SK-N-SH (cell line): ENCODE measurements around the gene ZER1.

ENCODE experiments used
- CTCF ChIP-seq: fragments of 200-600 bp; sonication (generic); IDR thresholded peaks from 2 replicates; pipeline ENCODE4 v1.6.1; 2017; ENCODE audit warnings: antibody characterized with exemption, mild to moderate bottlenecking, moderate library complexity
- EP300 ChIP-seq, 2 experiments: IDR thresholded peaks; 2 replicates each; pipeline versions ENCODE4 v1.4.0 to v1.6.1; 2012; ENCODE audit warnings: borderline replicate concordance in 1 of 2, low read depth in 1 of 2, low read length in 1 of 2
- FOSL2 ChIP-seq: IDR thresholded peaks from 2 replicates; pipeline ENCODE4 v1.4.0; 2012; ENCODE audit warnings: low read depth, mild to moderate bottlenecking, moderate library complexity, borderline replicate concordance
- MXI1 ChIP-seq: IDR thresholded peaks from 2 replicates; pipeline ENCODE4 v1.6.1; 2012; ENCODE audit warnings: mild to moderate bottlenecking, low read depth, low read length, improper control_type of control experiment
- RCOR1 ChIP-seq: fragments of 150-350 bp; IDR thresholded peaks from 2 replicates; pipeline ENCODE4 v1.6.1; 2017; ENCODE audit warnings: antibody characterized with exemption, low read length
- USF2 ChIP-seq: fragments of 150-350 bp; IDR thresholded peaks from 2 replicates; pipeline ENCODE4 v1.6.1; 2017; ENCODE audit warnings: antibody characterized with exemption, low read length, low read depth, borderline replicate concordance

- no peak for TF ChIP-seq USF2
- no peak for TF ChIP-seq CTCF
- TF ChIP-seq RCOR1: no peak
- TF ChIP-seq FOSL2: no peak
- no peak for TF ChIP-seq EP300 (IDR thresholded peaks at IDR 0.05; ENCODE audit: borderline replicate concordance in 1 of 2, low read depth in 1 of 2, low read length in 1 of 2)
- no peak for TF ChIP-seq MXI1
Observed at GRCh38 chr9:128787659-128788058, 15.9 kb upstream of the ZER1 start.
